Right cardiac atrium (tissue), 5 donors: ENCODE measurements around the gene ZNF821. TPM values are rescaled to one million over a fixed set of nuclear protein-coding genes. Genes with fewer than 3 reads are reported as not detected.

ENCODE experiments used
- ATAC-seq, 2 donors: fragments of 200-7000 bp; cut with Tn5 transposase; one replicate each; pipeline versions ENCODE4 v1.8.0 to v1.9.1; 2020; ENCODE audit warnings: moderate library complexity in 2 of 2, mild to moderate bottlenecking in 1 of 2
- DNase-seq, 3 donors: peaks; one replicate each; pipeline ENCODE4 v3.0.0-alpha.2; 2020
- H3K27ac ChIP-seq: one replicate; pipeline ENCODE4 v1.5.1; 2013; ENCODE audit warnings: mild to moderate bottlenecking, low read length, control low read depth, moderate library complexity
- H3K27me3 ChIP-seq: one replicate; pipeline ENCODE4 v1.6.1; 2013; ENCODE audit not compliant: control insufficient read depth, insufficient read depth
- H3K4me1 ChIP-seq: one replicate; pipeline ENCODE4 v1.6.1; 2013; ENCODE audit warnings: low read length; ENCODE audit not compliant: control insufficient read depth, insufficient read depth
- H3K4me3 ChIP-seq: one replicate; pipeline ENCODE4 v1.5.1; 2013; ENCODE audit warnings: low read length, control low read depth
- H3K9me3 ChIP-seq: one replicate; pipeline ENCODE4 v1.6.1; 2013; ENCODE audit warnings: low read length; ENCODE audit not compliant: control insufficient read depth
- WGBS: extraction: QIAGEN DNeasy Blood & Tissue Kit; methylation state at CpG from one replicate; pipeline ENCODE4 v1.1.7; 2013; 5-methylcytosine and 5-hydroxymethylcytosine counted together
- intact Hi-C, 4 donors: fragments of 100-400 bp; cut with DNase I; formaldehyde crosslinking; loops; one replicate each; pipeline versions ENCODE4 v1.11.0 to v1.14.0; 2022 to 2023
- polyA plus RNA-seq: library from polyadenylated mRNA; stranded (reverse); fragments of 200-250 nt; gene quantifications from one replicate; pipeline ENCODE4 v1.2.3, GENCODE V29; 2013
- total RNA-seq, 4 donors: library from RNA; stranded (reverse); fragmentation: NEBNext Ultra II Directional; extraction: Animal tissue kit (Norgen Biotek cat#: 25700); gene quantifications; one replicate each; pipeline ENCODE4 v1.2.1, GENCODE V29; 2021
- donor health status: healthy with polysubstance abuse.
- donor health status: DM: no; HTN: yes; CAD: no.
- donor health status: DM: no; HTN: no; CAD: no.
- donor health status: DM: no; HTN: yes; CAD: no; lungs with severe emphysema.
- donor health status: DM: yes; HTN: yes; CAD: no.

The ZNF821 gene
- total and polyA plus RNA-seq, 5 donors: 5.0 to 8.5 (median 6.4) TPM

- ATAC-seq: no peak
- DNase-seq: no peak
- no peak overlapping the region for H3K4me3 ChIP-seq
- WGBS: 84% methylated on average over 5 of the region's 5 CpGs
- H3K4me1 ChIP-seq: peaks cover 3% of the 10 kb centered on the region
- intact Hi-C loops: no loop called here
- no peaks in the 10 kb centered on the region for H3K27me3 ChIP-seq
- no peaks in the 10 kb centered on the region for H3K9me3 ChIP-seq
- peak overlapping the region; percentile 2 for H3K27ac ChIP-seq
These were observed 27.9 kb downstream of the ZNF821 start for GRCh38 chr16:71855937-71856662.

GRCh38 chr16:71854369-71854948, 29.5 kb downstream of the ZNF821 start:
- Histone ChIP-seq H3K4me1 (peaks cover 3% of the 10 kb centered on the region), H3K27ac (peak overlapping the region; percentile 56), H3K4me3 (no peak overlapping the region), H3K27me3 (no peaks in the 10 kb centered on the region), H3K9me3 (no peaks in the 10 kb centered on the region)
- no peak for DNase-seq
- 70% methylated on average over 4 of the region's 4 CpGs for WGBS
- intact Hi-C loops: no loop called here
- ATAC-seq: no peak

GRCh38 chr16:71853413-71853812, 30.6 kb downstream of the ZNF821 start:
- Histone ChIP-seq H3K4me1 (no peaks in the 10 kb centered on the region), H3K27ac (no peak overlapping the region)

DNA sequence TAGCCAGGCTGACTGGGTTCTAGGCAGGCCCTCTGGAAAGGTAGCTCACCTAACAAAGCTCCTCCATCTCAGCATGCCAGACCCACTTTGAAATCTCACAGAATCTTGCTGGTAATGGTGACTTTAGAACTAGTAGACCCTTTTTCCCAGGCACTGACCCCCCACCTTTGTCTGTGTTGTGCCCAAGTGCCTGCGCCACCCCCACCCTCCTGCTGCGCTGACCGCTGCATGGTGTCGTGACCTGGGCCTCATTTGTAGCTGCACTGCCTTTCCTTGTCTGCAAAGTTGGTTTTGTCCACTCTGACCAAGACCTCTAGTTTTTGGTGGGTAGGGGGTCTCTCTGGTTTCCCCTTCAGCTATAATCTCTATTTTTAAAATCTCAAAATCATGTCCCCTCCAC, 31.4 kb downstream of the ZNF821 start:
- no peaks in the 10 kb centered on the region for H3K27me3 ChIP-seq
- no peak overlapping the region for H3K4me3 ChIP-seq
- WGBS: 97% methylated on average over 4 of the region's 4 CpGs
- no peak overlapping the region for H3K27ac ChIP-seq
- no peaks in the 10 kb centered on the region for H3K4me1 ChIP-seq
- intact Hi-C loops: no loop called here
- DNase-seq (no peak), ATAC-seq (no peak)
- H3K9me3 ChIP-seq: no peaks in the 10 kb centered on the region

More at GRCh38 chr16:71853413-71853812, 30.6 kb downstream of the ZNF821 start:
- no peaks in the 10 kb centered on the region for H3K9me3 ChIP-seq
- H3K27me3 ChIP-seq: no peaks in the 10 kb centered on the region
- ATAC-seq: no peak
- no peak overlapping the region for H3K4me3 ChIP-seq
- intact Hi-C loops: no loop called here
- no peak for DNase-seq
- 79% methylated on average over 4 of the region's 4 CpGs for WGBS

DNA sequence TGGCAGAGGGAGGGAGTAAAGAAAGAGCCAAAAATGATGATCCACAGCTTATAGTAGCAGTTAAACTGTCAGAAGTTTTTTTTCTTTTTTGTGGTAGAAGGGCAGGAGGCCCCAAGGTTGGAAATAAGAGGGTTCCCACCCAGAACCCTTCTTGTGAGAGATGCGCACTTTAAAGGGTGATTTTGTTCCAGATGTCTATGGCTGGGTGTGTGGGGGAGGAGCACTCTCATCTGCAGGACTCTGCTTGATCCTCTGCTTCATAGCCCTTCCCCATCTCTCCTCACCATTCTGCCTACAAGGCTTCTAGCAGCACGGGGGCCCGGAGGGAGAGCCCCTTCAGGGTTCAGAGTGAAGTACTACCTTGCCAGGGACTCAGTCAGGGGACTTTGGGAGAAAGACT, 31.8 kb downstream of the ZNF821 start:
- ATAC-seq: no peak
- intact Hi-C loops: no loop called here

GRCh38 chr16:71851746-71852145, 32.2 kb downstream of the ZNF821 start:
- WGBS: 92% methylated on average over 8 of the region's 8 CpGs
- ATAC-seq (no peak), DNase-seq (no peak)
- Histone ChIP-seq H3K4me1 (no peaks in the 10 kb centered on the region), H3K27me3 (no peaks in the 10 kb centered on the region), H3K9me3 (no peaks in the 10 kb centered on the region), H3K4me3 (no peak overlapping the region), H3K27ac (no peak overlapping the region)
- intact Hi-C loops: no loop called here

More for the DNA sequence above, 31.8 kb downstream of the ZNF821 start:
- H3K9me3 ChIP-seq: no peaks in the 10 kb centered on the region
- 93% methylated on average over 3 of the region's 3 CpGs for WGBS
- H3K27ac ChIP-seq: no peak overlapping the region
- no peaks in the 10 kb centered on the region for H3K4me1 ChIP-seq
- H3K27me3 ChIP-seq: no peaks in the 10 kb centered on the region
- no peak overlapping the region for H3K4me3 ChIP-seq
- DNase-seq: no peak

DNA sequence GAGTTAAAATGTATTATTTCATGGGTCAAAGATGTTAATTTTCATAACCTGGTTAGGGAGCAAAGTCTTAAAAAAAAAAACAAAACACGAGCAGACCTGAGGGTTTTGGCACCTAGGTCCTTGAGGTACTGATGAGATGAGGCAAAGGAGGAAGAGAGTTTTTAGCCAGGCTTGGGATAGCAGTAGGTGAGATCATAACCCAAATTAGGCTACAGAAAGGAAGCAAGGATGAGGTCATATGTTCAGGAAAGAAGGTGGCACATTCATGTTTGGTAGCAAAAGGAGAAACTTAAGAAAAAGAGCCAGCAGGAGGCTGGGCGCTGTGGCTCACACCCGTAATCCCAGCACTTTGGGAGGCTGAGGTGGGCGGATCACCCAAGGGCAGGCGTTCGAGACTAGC, 35.4 kb downstream of the ZNF821 start:
- ATAC-seq (no peak), DNase-seq (no peak)
- Histone ChIP-seq H3K27me3 (no peaks in the 10 kb centered on the region), H3K4me3 (no peak overlapping the region), H3K27ac (no peak overlapping the region), H3K4me1 (no peaks in the 10 kb centered on the region), H3K9me3 (no peaks in the 10 kb centered on the region)
- WGBS: 86% methylated on average over 6 of the region's 6 CpGs
- intact Hi-C loops: no loop called here

- Histone ChIP-seq H3K4me3 (peak overlapping the region; percentile 77), H3K4me1 (no peaks in the 10 kb centered on the region), H3K27ac (no peak overlapping the region), H3K9me3 (no peaks in the 10 kb centered on the region), H3K27me3 (no peaks in the 10 kb centered on the region)
- ATAC-seq (no peak), DNase-seq (no peak)
- intact Hi-C loops: no loop called here
- WGBS: 59% methylated on average over 3 of the region's 3 CpGs
These were observed 36.9 kb downstream of the ZNF821 start for GRCh38 chr16:71847096-71847495.

DNA sequence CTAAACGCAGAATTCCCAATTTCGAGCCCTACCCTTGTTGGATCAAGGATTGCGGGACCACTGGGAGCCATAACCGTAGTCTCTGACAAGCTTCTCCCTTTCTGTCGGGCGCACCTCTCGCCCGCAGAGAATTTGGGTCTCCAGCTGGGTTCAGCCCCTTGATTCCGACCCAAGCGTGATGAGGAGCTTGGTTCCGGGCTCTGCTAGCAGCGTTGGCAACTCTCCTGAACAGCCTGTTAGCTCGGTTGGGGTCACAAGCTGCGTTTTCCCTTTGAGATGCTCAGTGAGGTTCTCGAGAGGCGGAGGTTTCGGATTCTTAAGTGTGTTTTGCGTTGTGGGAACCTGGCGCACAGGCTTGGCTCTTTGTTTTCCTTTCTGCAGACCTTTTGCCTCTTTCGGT, 37.6 kb downstream of the ZNF821 start:
- Histone ChIP-seq H3K4me3 (peak overlapping the region; percentile 77), H3K27me3 (no peaks in the 10 kb centered on the region), H3K27ac (no peak overlapping the region), H3K4me1 (no peaks in the 10 kb centered on the region), H3K9me3 (no peaks in the 10 kb centered on the region)
- ATAC-seq (peak in 1 of 2 donors; percentile 3), DNase-seq (no peak)
- intact Hi-C loops: no loop called here
- WGBS: under 1% methylated on average over 20 of the region's 20 CpGs

DNA sequence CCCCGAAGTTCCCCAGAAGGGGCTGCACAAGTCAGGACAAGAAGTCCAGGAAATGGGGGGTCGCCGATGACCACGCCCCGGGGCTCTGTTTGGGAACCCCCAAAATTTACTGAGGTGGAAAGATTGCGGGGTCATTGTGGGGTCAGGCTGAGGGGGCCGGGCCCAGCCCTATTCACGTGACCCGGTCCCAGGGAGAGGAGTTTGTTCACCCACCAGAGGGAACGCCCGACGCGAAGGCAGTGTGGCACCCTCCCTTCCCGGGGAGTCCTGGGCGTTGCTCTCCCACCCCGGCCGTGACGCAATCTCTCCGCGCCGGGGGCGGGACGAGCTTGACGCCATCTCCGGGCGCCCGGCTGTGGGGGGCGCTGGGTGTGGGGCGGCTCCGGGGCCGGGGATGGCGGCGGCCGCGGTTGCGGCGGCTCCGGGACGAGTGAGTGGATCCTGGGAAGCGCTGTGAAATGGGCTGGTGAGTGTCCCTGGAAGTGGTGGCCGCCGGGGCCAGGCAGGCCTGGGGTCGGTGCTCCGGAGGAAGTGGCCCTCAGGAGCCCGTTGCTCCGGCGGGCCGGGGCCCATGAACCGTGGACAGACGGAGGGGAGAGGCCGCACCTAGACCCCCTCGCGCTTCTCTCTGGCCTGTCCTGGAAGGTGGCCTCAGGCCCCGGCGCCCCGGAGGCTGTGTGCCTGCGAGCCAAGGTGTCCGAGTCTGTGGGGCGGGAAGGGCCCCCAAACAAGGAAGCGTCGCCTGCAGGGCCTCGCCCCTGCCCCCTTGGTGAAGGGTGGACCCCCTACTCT, 38.1 kb downstream of the ZNF821 start, which contains the start of gene ATXN1L:
ATXN1L (plus strand) TSS at position 338 of the 792 bp plus-strand sequence. CDS start 3,765 bp downstream, outside the sequence.
- under 1% methylated on average over 62 of the region's 62 CpGs for WGBS
- no peaks in the 10 kb centered on the region for H3K4me1 ChIP-seq

GRCh38 chr16:71843572-71843971, 40.4 kb downstream of the ZNF821 start:
- 68% methylated on average over 2 of the region's 2 CpGs for WGBS
- Histone ChIP-seq H3K27me3 (no peaks in the 10 kb centered on the region), H3K4me1 (no peaks in the 10 kb centered on the region), H3K27ac (no peak overlapping the region), H3K4me3 (no peak overlapping the region), H3K9me3 (no peaks in the 10 kb centered on the region)
- intact Hi-C loops: no loop called here
- DNase-seq: no peak
- ATAC-seq: no peak

More for the DNA sequence above, 38.1 kb downstream of the ZNF821 start, which contains the start of gene ATXN1L:
- Histone ChIP-seq H3K9me3 (no peaks in the 10 kb centered on the region), H3K4me3 (peak within 1 kb of the TSS; percentile 77), H3K27me3 (no peaks in the 10 kb centered on the region), H3K27ac (peak within 1 kb of the TSS; percentile 57)
- intact Hi-C loops: no loop called here
- DNase-seq (peak; percentile 93 to 97 (median 96)), ATAC-seq (peak; percentile 98)
